ENCODE results near the gene TNP2.

- TF ChIP-seq EP300 (IDR thresholded peaks at IDR 0.05) (no peak), CTCF (IDR thresholded peaks at IDR 0.05) (no peak), POLR2A (IDR thresholded peaks at IDR 0.05) (no peak), POLR2AphosphoS5 (IDR thresholded peaks at IDR 0.05) (no peak)
Observed at GRCh38 chr16:11300560-11300892, 31.4 kb upstream of the TNP2 start.
